Stimulated activated naive CD8-positive, alpha-beta T cell treated with anti-CD3 and anti-CD28 coated beads, Interleukin-15, Interleukin-2, amounts not matched to agents 100 U/mL and 50 U/mL, for 24 hours (primary cell): ENCODE data around the gene ANP32D.
A peak's percentile ranks its signal among the peaks of the same experiment; 100 is the strongest.
"Not testable (repeated sequence)": the region's sequence is repeated elsewhere in the genome, so short reads cannot be mapped to it uniquely, and the experiment has no call there.

ENCODE experiments used
- ATAC-seq: fragments of 150-1000 bp; cut with Tn5 transposase; one replicate; pipeline ENCODE4 v1.10.0; 2021
- DNase-seq: peaks from one replicate; pipeline ENCODE4 v3.0.0; 2021

The ANP32D gene

DNA sequence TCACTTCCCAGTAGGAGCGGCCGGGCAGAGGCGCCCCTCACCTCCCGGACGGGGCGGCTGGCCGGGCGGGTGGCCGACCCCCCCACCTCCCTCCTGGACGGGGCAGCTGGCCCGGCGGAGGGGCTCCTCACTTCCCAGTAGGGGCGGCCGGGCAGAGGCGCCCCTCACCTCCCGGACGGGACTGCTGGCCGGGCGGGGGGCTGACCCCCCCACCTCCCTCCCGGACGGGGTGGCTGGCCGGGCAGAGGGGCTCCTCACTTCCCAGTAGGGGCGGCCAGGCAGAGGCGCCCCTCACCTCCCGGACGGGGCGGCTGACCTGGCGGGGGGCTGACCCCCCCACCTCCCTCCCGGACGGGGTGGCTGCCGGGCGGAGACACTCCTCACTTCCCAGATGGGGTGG lies 27.9 kb downstream of the ANP32D start:
- not testable (repeated sequence) for ATAC-seq

GRCh38 chr12:48506836-48507235 lies 34.5 kb downstream of the ANP32D start:
- DNase-seq, ATAC-seq: not testable (repeated sequence)

More for the DNA sequence above, 27.9 kb downstream of the ANP32D start:
- DNase-seq, result not testable (repeated sequence)

- ATAC-seq (no peak), DNase-seq (no peak)
Observed at GRCh38 chr12:48508987-48509386, 36.6 kb downstream of the ANP32D start.

DNA sequence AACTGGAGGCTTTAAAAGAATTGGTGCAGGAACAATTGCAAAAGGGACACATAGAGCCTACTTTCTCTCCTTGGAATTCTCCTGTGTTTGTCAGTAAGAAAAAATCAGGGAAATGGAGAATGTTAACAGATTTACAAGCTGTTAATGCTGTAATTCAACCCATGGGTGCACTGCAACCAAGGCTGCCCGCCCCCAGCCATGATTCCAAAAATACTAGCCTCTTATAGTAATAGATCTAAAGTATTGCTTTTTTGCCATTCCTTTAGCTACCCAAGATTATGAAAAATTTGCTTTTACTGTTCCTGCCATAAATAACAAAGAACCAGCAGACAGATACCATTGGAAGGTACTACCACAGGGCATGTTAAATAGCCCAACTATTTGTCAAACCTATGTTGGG lies 37.8 kb downstream of the ANP32D start:
- DNase-seq, result no peak
- no peak for ATAC-seq

DNA sequence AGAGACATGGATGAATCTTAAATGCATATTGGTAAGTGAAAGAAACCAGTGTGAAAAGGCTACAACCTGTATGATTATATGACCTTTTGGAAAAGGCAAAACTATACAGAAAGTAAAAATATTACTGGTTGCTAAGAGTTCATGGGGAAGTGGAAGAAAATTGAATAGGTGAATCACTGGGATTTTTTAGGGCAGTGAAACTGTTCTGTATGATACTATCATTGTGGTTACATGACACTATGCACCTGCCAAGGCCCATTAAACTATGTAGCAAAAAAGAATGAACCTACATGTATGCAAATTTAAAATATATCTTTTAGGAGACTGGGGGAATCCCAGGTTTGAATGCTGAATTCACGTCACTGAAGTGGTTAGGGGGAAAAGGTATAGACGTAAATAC lies 40.5 kb downstream of the ANP32D start:
- ATAC-seq (peak; percentile 98), DNase-seq (no peak)

GRCh38 chr12:48514728-48515127 lies 42.4 kb downstream of the ANP32D start:
- no peak for ATAC-seq
- DNase-seq, result no peak

- not testable (repeated sequence) for ATAC-seq, DNase-seq
Observed at GRCh38 chr12:48520381-48520780, 48.0 kb downstream of the ANP32D start.
